Measurements from ENCODE around the gene STX12. TPM values are rescaled to one million over a fixed set of nuclear protein-coding genes. Genes with fewer than 3 reads are reported as not detected.

The STX12 gene
- polyA plus RNA-seq, 1 of the 3 experiments (the other 2 are of a cell fraction), result 12.9 TPM

Small RNAs within 50 kb of the gene (small RNA-seq; reads per million reads assigned to genes)
- gene AL020997.2 (0 to 0.06 (median 0) reads per million in 7 experiments), gene RNU6-1245P (0 reads per million in 7 experiments), gene SCARNA1 (94.9 to 4,309 (median 417) reads per million in 7 experiments)

Other genes starting within 250 kb of the STX12 start
- 3.1 and 8.5 TPM in 2 replicates for gene AHDC1, start 169.1 kb upstream of the STX12 start, polyA plus RNA-seq (2012; rRNA removed)
- gene FGR, start 138.0 kb upstream of the STX12 start, polyA plus RNA-seq (2012; rRNA removed), result not detected in 2 replicates
- gene IFI6, start 101.0 kb upstream of the STX12 start, polyA plus RNA-seq (2012; rRNA removed), result 29.0 and 35.6 TPM in 2 replicates
- gene FAM76A, start 47.3 kb upstream of the STX12 start, polyA plus RNA-seq (2012; rRNA removed), result 2.9 and 4.2 TPM in 2 replicates
- 41.8 and 55.4 TPM in 2 replicates for gene PPP1R8, start 57.6 kb downstream of the STX12 start, polyA plus RNA-seq (2012; rRNA removed)
- 4.1 and 4.9 TPM in 2 replicates for gene THEMIS2, start 99.3 kb downstream of the STX12 start, polyA plus RNA-seq (2012; rRNA removed)
- gene RPA2, start 141.4 kb downstream of the STX12 start, polyA plus RNA-seq (2012; rRNA removed), result 39.8 and 39.9 TPM in 2 replicates
- 0.67 and 0.95 TPM in 2 replicates for gene SMPDL3B, start 161.8 kb downstream of the STX12 start, polyA plus RNA-seq (2012; rRNA removed)
- gene XKR8, start 186.8 kb downstream of the STX12 start, polyA plus RNA-seq (2012; rRNA removed), result 0.02 TPM in 1 of 2 replicates, not detected in the other

Measured in SK-N-SH (cell line).